Thyroid gland (tissue), 4 donors: ENCODE results near the gene LRRC4C.

Source experiments
- POLR2A ChIP-seq, 2 donors: fragments of 450-650 bp; IDR thresholded peaks; one replicate each; pipeline ENCODE4 v1.6.1; 2017; ENCODE audit warnings: antibody characterized with exemption in 2 of 2, mild to moderate bottlenecking in 2 of 2, moderate library complexity in 1 of 2
- TF ChIP-seq, protein P1 (sequence below), 6 experiments: fragments of 200-600 bp in 3 of 6; fragments of 450-650 bp in 3 of 6; sonication (generic) in 3 of 6; IDR thresholded peaks; one replicate each; pipeline ENCODE4 v1.5.1; 2016 to 2019; ENCODE audit warnings: antibody characterized with exemption in 6 of 6, mild to moderate bottlenecking in 2 of 6, inconsistent platforms in 1 of 6, moderate library complexity in 1 of 6

- TF ChIP-seq POLR2A (IDR thresholded peaks at IDR 0.05): no peak
- TF ChIP-seq, protein P1, sequence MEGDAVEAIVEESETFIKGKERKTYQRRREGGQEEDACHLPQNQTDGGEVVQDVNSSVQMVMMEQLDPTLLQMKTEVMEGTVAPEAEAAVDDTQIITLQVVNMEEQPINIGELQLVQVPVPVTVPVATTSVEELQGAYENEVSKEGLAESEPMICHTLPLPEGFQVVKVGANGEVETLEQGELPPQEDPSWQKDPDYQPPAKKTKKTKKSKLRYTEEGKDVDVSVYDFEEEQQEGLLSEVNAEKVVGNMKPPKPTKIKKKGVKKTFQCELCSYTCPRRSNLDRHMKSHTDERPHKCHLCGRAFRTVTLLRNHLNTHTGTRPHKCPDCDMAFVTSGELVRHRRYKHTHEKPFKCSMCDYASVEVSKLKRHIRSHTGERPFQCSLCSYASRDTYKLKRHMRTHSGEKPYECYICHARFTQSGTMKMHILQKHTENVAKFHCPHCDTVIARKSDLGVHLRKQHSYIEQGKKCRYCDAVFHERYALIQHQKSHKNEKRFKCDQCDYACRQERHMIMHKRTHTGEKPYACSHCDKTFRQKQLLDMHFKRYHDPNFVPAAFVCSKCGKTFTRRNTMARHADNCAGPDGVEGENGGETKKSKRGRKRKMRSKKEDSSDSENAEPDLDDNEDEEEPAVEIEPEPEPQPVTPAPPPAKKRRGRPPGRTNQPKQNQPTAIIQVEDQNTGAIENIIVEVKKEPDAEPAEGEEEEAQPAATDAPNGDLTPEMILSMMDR (IDR thresholded peaks at IDR 0.05): no peak
Observed at GRCh38 chr11:41446107-41446506, 13.3 kb downstream of the LRRC4C start.
